Breast epithelium (tissue), 4 donors: ENCODE results near the gene LIPA. TPM values are rescaled to one million over a fixed set of nuclear protein-coding genes. Genes with fewer than 3 reads are reported as not detected.

Experiments
- DNase-seq, 2 donors: peaks; one replicate each; pipeline ENCODE4 v3.0.0-alpha.2; 2019; ENCODE audit warnings: low spot score in 2 of 2
- H3K27ac ChIP-seq, 2 donors: fragments of 200-600 bp; sonication (generic) in 1 of 2; one replicate each; pipeline ENCODE4 v1.5.1; 2016 to 2019; ENCODE audit warnings: mild to moderate bottlenecking in 1 of 2
- H3K27me3 ChIP-seq, 2 donors: fragments of 200-600 bp; sonication (generic) in 1 of 2; one replicate each; pipeline versions ENCODE4 v1.5.1 to v1.6.0; 2017 to 2019; ENCODE audit warnings: control low read depth in 1 of 2, mild to moderate bottlenecking in 1 of 2
- H3K36me3 ChIP-seq: fragments of 200-600 bp; one replicate; pipeline ENCODE4 v1.5.1; 2019
- H3K4me1 ChIP-seq, 2 donors: fragments of 200-600 bp; sonication (generic); one replicate each; pipeline ENCODE4 v1.5.1; 2016 to 2019; ENCODE audit warnings: control low read depth in 1 of 2
- H3K4me3 ChIP-seq, 3 donors: fragments of 200-600 bp; sonication (generic); 1 replicate in 2 of 3; 2 replicates in 1 of 3; pipeline ENCODE4 v1.5.1; 2016 to 2019; ENCODE audit warnings: mild to moderate bottlenecking in 3 of 3, moderate library complexity in 2 of 3
- H3K9me3 ChIP-seq, 2 donors: fragments of 200-600 bp; sonication (generic) in 1 of 2; one replicate each; pipeline ENCODE4 v1.5.1; 2016 to 2019; ENCODE audit warnings: control low read depth in 1 of 2
- CTCF ChIP-seq, 3 donors: fragments of 450-650 bp; IDR thresholded peaks; one replicate each; pipeline ENCODE4 v1.5.1; 2016 to 2017; ENCODE audit warnings: antibody characterized with exemption in 3 of 3, mild to moderate bottlenecking in 3 of 3, moderate library complexity in 3 of 3
- POLR2A ChIP-seq: fragments of 450-650 bp; IDR thresholded peaks from one replicate; pipeline ENCODE4 v1.6.1; 2016; ENCODE audit warnings: antibody characterized with exemption, mild to moderate bottlenecking, moderate library complexity
- POLR2AphosphoS5 ChIP-seq, 3 donors: sonication (generic); formaldehyde crosslinking; IDR thresholded peaks; one replicate each; pipeline ENCODE4 v1.6.1; 2017; ENCODE audit warnings: antibody characterized with exemption in 3 of 3
- intact Hi-C: fragments of 100-400 bp; cut with DNase I; formaldehyde crosslinking; loops from one replicate; pipeline ENCODE4 v1.15.1; 2023; ENCODE audit warnings: low total_unique reads
- total RNA-seq, 3 donors: library from RNA; depleted of rRNA; stranded (reverse); fragments of >200 nt; gene quantifications; one replicate each; pipeline ENCODE4 v1.1.0, GENCODE V29; 2016

The LIPA gene
- total RNA-seq, 3 donors from 2014 or later: 44.9 to 90.7 (median 67.2) TPM

- no peak for TF ChIP-seq POLR2AphosphoS5 (IDR thresholded peaks at IDR 0.05)
- TF ChIP-seq POLR2A: no peak
- no peak for TF ChIP-seq CTCF (IDR thresholded peaks at IDR 0.05)
- no peaks in the 10 kb centered on the region for H3K9me3 ChIP-seq
- DNase-seq: no peak
- intact Hi-C loops: no loop called here
- H3K27me3 ChIP-seq: no peaks in the 10 kb centered on the region
- no peak overlapping the region for H3K27ac ChIP-seq
- H3K4me1 ChIP-seq: no peaks in the 10 kb centered on the region
- H3K4me3 ChIP-seq: no peak overlapping the region
- no peaks in the 10 kb centered on the region for H3K36me3 ChIP-seq
These were observed 11.1 kb downstream of the LIPA start for GRCh38 chr10:89240519-89240918.

- Histone ChIP-seq H3K27me3 (no peaks in the 10 kb centered on the region), H3K27ac (no peak overlapping the region), H3K4me1 (no peaks in the 10 kb centered on the region)
These were observed 12.5 kb downstream of the LIPA start for GRCh38 chr10:89238956-89239644.

GRCh38 chr10:89237849-89238248 lies 13.7 kb downstream of the LIPA start:
- Histone ChIP-seq H3K36me3 (no peaks in the 10 kb centered on the region), H3K4me3 (no peak overlapping the region), H3K27ac (no peak overlapping the region), H3K4me1 (no peaks in the 10 kb centered on the region), H3K9me3 (no peaks in the 10 kb centered on the region), H3K27me3 (no peaks in the 10 kb centered on the region)
- no peak for TF ChIP-seq POLR2AphosphoS5 (IDR thresholded peaks at IDR 0.05)
- TF ChIP-seq POLR2A: no peak
- TF ChIP-seq CTCF (IDR thresholded peaks at IDR 0.05): no peak
- intact Hi-C loops: no loop called here
- DNase-seq: no peak

More at GRCh38 chr10:89238956-89239644, 12.5 kb downstream of the LIPA start:
- TF ChIP-seq CTCF (IDR thresholded peaks at IDR 0.05): no peak
- no peak for TF ChIP-seq POLR2AphosphoS5 (IDR thresholded peaks at IDR 0.05)
- TF ChIP-seq POLR2A: no peak
- no peak for DNase-seq
- intact Hi-C loops: no loop called here
- Histone ChIP-seq H3K36me3 (no peaks in the 10 kb centered on the region), H3K9me3 (no peaks in the 10 kb centered on the region), H3K4me3 (no peak overlapping the region)

GRCh38 chr10:89236226-89236797 lies 15.3 kb downstream of the LIPA start:
- TF ChIP-seq CTCF (IDR thresholded peaks at IDR 0.05): no peak
- TF ChIP-seq POLR2A: no peak
- TF ChIP-seq POLR2AphosphoS5 (IDR thresholded peaks at IDR 0.05): no peak
- Histone ChIP-seq H3K36me3 (no peaks in the 10 kb centered on the region), H3K27me3 (no peaks in the 10 kb centered on the region), H3K4me3 (no peak overlapping the region), H3K27ac (no peak overlapping the region), H3K4me1 (no peaks in the 10 kb centered on the region), H3K9me3 (no peaks in the 10 kb centered on the region)
- no peak for DNase-seq
- intact Hi-C loops: no loop called here

GRCh38 chr10:89235073-89235798 lies 16.3 kb downstream of the LIPA start:
- TF ChIP-seq POLR2A: no peak
- peak in 2 of 3 donors; percentile 32 to 43 for TF ChIP-seq POLR2AphosphoS5 (IDR thresholded peaks at IDR 0.05)
- intact Hi-C loops: no loop called here
- peak overlapping the region; percentile 61 to 64 for H3K27ac ChIP-seq
- no peak overlapping the region for H3K4me3 ChIP-seq
- no peaks in the 10 kb centered on the region for H3K36me3 ChIP-seq
- H3K9me3 ChIP-seq: no peaks in the 10 kb centered on the region
- peak; percentile 42 to 53 for DNase-seq
- H3K27me3 ChIP-seq: no peaks in the 10 kb centered on the region
- no peaks in the 10 kb centered on the region for H3K4me1 ChIP-seq
